ENCODE results near the gene ARID1A. TPM values are rescaled to one million over a fixed set of nuclear protein-coding genes. Genes with fewer than 3 reads are reported as not detected.

The ARID1A gene
- total and polyA plus RNA-seq, 2 of the 4 experiments (the other 2 are of a cell fraction), result 14.0 to 40.7 TPM

DNA sequence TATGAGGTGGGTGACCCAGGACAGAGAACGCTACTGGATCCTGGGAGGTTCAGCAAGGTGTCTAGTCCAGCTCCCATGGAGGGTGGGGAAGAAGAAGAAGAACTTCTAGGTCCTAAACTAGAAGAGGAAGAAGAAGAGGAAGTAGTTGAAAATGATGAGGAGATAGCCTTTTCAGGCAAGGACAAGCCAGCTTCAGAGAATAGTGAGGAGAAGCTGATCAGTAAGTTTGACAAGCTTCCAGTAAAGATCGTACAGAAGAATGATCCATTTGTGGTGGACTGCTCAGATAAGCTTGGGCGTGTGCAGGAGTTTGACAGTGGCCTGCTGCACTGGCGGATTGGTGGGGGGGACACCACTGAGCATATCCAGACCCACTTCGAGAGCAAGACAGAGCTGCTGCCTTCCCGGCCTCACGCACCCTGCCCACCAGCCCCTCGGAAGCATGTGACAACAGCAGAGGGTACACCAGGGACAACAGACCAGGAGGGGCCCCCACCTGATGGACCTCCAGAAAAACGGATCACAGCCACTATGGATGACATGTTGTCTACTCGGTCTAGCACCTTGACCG is 83.4 kb downstream of the ARID1A start:
- no peak overlapping the region for H3K14ac ChIP-seq (replicated peaks; ENCODE audit: low read depth, low read length)
- H2AK9ac ChIP-seq (replicated peaks; ENCODE audit: low read depth, low read length, poor library complexity), result peak overlapping the region; percentile 33
- peaks cover 61% of the 10 kb centered on the region for H3K36me3 ChIP-seq (ENCODE audit: control insufficient read depth, insufficient read depth, low read length)
- H2BK20ac ChIP-seq (ENCODE audit: low read depth, low read length), result no peak overlapping the region
- no peak overlapping the region for H3K23ac ChIP-seq (ENCODE audit: low read depth, low read length)
- dilution Hi-C loops (cut with HindIII; ENCODE audit: low sequenced_read_pairs, unreplicated experiment), result loop anchor here (25.0 kb wide), 1 partner anchor 192 kb away; no protein-coding TSS in a partner anchor
- peaks cover 12% of the 10 kb centered on the region for H3K4me1 ChIP-seq (ENCODE audit: control insufficient read depth, insufficient read depth, low read length)
- no peak overlapping the region for H3K18ac ChIP-seq (ENCODE audit: low read depth, low read length)
- H4K8ac ChIP-seq (ENCODE audit: low read depth in 2 of 2, low read length in 2 of 2), result no peak overlapping the region
- H3K27ac ChIP-seq (ENCODE audit: insufficient read depth, low read length), result no peak overlapping the region
- H3K4me2 ChIP-seq (ENCODE audit: low read depth, low read length), result no peak overlapping the region
- no peaks in the 10 kb centered on the region for H3K9me3 ChIP-seq (ENCODE audit: control insufficient read depth, insufficient read depth, low read length)
- no peaks in the 10 kb centered on the region for H3K27me3 ChIP-seq (ENCODE audit: control insufficient read depth, insufficient read depth, low read length)
- DNase-seq (no peak), ATAC-seq (ENCODE audit: low read depth) (no peak)
- ChIA-PET CTCF (interaction anchor here (0.6 to 1.2 kb wide), 3 partner anchors 49 to 87 kb away, joined by 3 read pairs; no protein-coding TSS in a partner anchor), POLR2A (ENCODE audit: unreplicated experiment) (no interaction called here)
- no peak overlapping the region for H3K56ac ChIP-seq (ENCODE audit: extremely low read depth, insufficient read depth, low read length)
- no TSS peak for BruUV-seq (replicated peaks)
- no peak overlapping the region for H2BK5ac ChIP-seq (ENCODE audit: low read depth, low read length, poor library complexity, severe bottlenecking)
- TF ChIP-seq MAFK (IDR thresholded peaks at IDR 0.05; ENCODE audit: low read depth, low read length), result no peak
- no peak for TF ChIP-seq CTCF (conservative IDR thresholded peaks at IDR 0.05; ENCODE audit: low read depth, low read length)
- TF ChIP-seq MXI1 (IDR thresholded peaks at IDR 0.05; ENCODE audit: borderline replicate concordance, low read depth, low read length), result no peak
- TF ChIP-seq SMC3 (IDR thresholded peaks at IDR 0.05; ENCODE audit: low read depth, low read length), result no peak
- TF ChIP-seq, protein P1, sequence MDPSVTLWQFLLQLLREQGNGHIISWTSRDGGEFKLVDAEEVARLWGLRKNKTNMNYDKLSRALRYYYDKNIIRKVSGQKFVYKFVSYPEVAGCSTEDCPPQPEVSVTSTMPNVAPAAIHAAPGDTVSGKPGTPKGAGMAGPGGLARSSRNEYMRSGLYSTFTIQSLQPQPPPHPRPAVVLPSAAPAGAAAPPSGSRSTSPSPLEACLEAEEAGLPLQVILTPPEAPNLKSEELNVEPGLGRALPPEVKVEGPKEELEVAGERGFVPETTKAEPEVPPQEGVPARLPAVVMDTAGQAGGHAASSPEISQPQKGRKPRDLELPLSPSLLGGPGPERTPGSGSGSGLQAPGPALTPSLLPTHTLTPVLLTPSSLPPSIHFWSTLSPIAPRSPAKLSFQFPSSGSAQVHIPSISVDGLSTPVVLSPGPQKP (IDR thresholded peaks at IDR 0.05; ENCODE audit: borderline replicate concordance, low read depth, low read length), result no peak
- no peak for TF ChIP-seq NFE2L2 (IDR thresholded peaks at IDR 0.05; ENCODE audit: low read depth, low read length)
- no peak for TF ChIP-seq BHLHE40 (IDR thresholded peaks at IDR 0.05; ENCODE audit: low read depth, low read length)
- TF ChIP-seq FOS (IDR thresholded peaks at IDR 0.05; ENCODE audit: low read depth, low read length), result no peak
- no peak for TF ChIP-seq POLR2A (IDR thresholded peaks at IDR 0.05; ENCODE audit: low read depth, low read length)
- no peak for TF ChIP-seq USF2 (IDR thresholded peaks at IDR 0.05; ENCODE audit: low read depth, low read length)
- no peak for TF ChIP-seq MAZ (IDR thresholded peaks at IDR 0.05; ENCODE audit: borderline replicate concordance, low read depth, low read length)
- no peak for TF ChIP-seq RFX5 (IDR thresholded peaks at IDR 0.05; ENCODE audit: low read depth, low read length)
- no peak for TF ChIP-seq RAD21 (IDR thresholded peaks at IDR 0.05; ENCODE audit: low read length)
- TF ChIP-seq RCOR1 (IDR thresholded peaks at IDR 0.05; ENCODE audit: insufficient replicate concordance, low read length), result no peak
- no peak for TF ChIP-seq CHD1 (IDR thresholded peaks at IDR 0.05; ENCODE audit: low read depth, low read length)
- no peak for TF ChIP-seq CEBPB (IDR thresholded peaks at IDR 0.05; ENCODE audit: low read depth, low read length)
- H4K20me1 ChIP-seq (ENCODE audit: insufficient read depth, low read length), result peaks cover 14% of the 10 kb centered on the region
- intact Hi-C loops (cut with micrococcal nuclease), result no loop called here
- no peak overlapping the region for H2BK120ac ChIP-seq (ENCODE audit: low read depth, low read length)
- no peak overlapping the region for H3K4me3 ChIP-seq (ENCODE audit: insufficient read depth, low read depth, low read length)
- no peak overlapping the region for H2AFZ ChIP-seq (replicated peaks; ENCODE audit: low read length, poor library complexity)
- H2AK5ac ChIP-seq (ENCODE audit: low read depth, low read length), result no peak overlapping the region
- no peak overlapping the region for H4K91ac ChIP-seq (ENCODE audit: insufficient read depth, low read depth, low read length)
- no peak overlapping the region for H2BK15ac ChIP-seq (ENCODE audit: low read depth, low read length)
- peaks cover 33% of the 10 kb centered on the region for H3K9me1 ChIP-seq (ENCODE audit: insufficient read depth, low read length)
- H3K4ac ChIP-seq (ENCODE audit: low read depth, low read length), result no peak overlapping the region
- H3K9ac ChIP-seq (ENCODE audit: low read depth, low read length), result no peak overlapping the region
- in situ Hi-C loops (cut with MboI; ENCODE audit: low sequenced_read_pairs), result no loop called here
- peaks cover 60 to 91% of the 10 kb centered on the region in 2 experiments for H3K79me1 ChIP-seq (ENCODE audit: low read depth in 1 of 2, low read length in 2 of 2)
- 88% methylated on average over 8 of the region's 11 CpGs; no CpG with 5 or more reads in 1 of the 2 experiments for WGBS, 2 experiments (ENCODE audit: extremely low coverage in 2 of 2, insufficient read length in 1 of 2)
- no peak overlapping the region for H4K5ac ChIP-seq (ENCODE audit: low read depth, low read length)
